Stimulated activated CD8-positive, alpha-beta memory T cell treated with anti-CD3 and anti-CD28 coated beads, Interleukin-7, amount 100 ng/mL, for 1 hour (primary cell): Measurements from ENCODE around the gene WDFY1.

Experiments
- DNase-seq, 2 donors: peaks; one replicate each; pipeline ENCODE4 v3.0.0-alpha.2; 2020; ENCODE audit warnings: low read depth in 2 of 2

The WDFY1 gene

DNA sequence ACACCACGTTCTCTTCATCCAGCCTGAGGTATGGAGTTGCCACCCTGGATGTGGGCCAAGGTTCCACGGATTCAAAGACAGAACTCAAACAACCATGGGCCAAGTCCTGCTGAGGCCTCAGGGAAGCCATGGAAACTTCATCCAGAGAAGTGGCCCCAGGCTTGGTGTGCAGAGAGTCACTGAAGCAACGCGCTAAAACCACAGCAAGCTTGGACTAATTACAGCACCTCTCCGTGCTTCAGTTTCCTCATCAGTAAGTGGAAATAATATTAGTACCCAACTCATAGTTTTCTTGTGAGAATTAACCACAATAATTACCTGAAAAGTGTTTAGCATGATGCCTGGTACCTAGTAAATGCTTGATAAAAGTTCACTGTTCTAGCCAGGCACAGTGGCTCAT, 88.6 kb downstream of the WDFY1 start:
- no peak for DNase-seq

DNA sequence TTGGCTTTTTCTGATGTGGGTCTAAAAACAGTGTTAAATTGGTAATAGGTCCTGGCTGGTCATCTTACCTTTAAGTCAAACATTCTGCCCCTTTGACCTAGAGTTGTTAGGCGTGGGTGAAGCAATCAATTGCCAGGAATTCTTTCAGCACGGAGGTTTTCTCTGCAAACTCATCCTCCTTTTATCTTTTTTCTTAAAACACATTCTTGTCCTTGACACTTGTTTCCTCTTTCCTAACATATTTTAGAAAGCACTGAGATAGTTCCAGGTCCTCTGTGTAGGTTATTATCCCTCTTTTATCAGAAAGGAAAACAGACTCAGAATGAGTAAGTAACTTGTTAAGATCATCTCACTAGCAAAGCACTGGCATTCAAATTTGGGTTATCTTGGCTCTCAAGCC, 89.1 kb downstream of the WDFY1 start:
- no peak for DNase-seq

DNA sequence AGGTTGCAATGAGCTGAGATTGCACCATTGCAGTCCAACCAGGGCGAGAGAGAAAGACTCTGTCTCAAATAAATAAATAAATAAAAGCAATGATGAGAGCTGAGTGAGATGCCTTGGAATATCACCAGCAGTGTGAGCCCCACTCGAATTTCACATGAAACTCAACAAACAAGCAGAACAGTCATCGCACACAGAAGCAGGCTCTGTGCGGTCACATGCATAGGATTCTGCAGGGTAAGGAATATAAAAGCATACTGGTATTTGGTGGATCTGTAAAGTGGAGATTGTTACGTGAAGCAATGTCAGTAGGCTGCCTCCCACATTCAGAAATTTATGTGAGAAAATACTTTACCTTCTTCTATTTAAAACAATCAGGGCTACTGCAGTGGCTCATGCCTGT, 89.7 kb downstream of the WDFY1 start:
- no peak for DNase-seq

DNA sequence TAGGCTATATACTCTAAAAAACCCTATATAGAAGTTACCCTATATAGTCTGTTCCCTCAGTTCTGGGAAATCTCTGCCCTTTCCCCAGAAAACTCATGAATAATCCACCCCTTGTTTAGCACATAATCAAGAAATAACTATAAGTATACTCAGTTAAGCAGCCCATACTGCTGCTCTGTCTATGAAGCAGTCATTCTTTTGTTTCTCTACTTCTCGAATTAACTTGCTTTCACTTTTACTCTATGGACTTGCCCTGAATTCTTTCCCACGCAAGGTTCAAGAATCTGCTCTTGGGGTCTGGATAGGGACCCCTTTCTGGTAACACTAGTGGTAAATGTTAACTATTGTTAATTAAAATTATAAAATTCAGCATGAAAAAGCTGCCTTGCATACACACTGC, 90.4 kb downstream of the WDFY1 start:
- DNase-seq = no peak

DNA sequence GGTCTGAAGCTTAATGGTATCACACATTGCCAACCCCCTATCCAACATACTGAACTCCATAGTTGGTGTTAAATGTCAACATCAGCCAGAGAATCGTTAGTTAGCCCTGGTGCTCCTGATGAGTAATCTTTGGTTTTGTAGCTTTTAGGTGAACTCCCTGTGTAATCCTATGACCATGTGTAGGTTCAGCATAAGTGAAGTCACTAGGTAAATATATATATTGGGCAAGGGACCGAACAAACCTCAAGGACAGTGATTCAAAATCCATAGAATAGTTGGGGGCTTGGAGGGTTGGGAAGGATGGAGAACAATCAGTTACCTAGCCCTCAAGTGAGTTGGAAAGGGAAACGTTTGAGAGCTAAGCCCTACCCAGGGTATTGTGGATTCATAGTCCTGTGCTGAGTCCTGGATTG, 91.7 kb downstream of the WDFY1 start:
- DNase-seq = no peak

DNA sequence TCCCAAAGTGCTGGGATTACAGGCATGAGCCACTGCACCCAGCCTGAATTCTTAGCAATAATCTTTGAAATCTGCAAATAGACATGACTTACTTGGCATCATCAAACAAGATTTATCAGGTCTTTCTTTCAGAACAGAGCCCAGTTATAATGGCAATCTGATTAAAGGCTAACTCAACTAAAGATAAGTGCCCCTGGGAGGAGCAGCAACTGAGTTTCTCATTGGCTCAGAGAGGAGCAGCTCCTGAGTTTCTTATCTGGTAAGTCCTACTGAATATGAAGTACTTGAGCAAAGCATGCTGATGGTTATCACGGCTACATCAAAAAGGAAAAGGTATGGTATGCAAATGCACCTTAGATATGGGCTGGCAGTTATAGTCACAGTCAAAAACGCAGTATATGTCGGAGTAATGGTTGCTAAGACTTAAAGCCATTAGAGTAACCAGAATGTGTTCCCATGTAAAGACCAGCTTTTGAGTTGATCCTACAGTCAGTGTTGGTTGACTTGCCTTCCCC, 92.8 kb downstream of the WDFY1 start:
- no peak for DNase-seq

DNA sequence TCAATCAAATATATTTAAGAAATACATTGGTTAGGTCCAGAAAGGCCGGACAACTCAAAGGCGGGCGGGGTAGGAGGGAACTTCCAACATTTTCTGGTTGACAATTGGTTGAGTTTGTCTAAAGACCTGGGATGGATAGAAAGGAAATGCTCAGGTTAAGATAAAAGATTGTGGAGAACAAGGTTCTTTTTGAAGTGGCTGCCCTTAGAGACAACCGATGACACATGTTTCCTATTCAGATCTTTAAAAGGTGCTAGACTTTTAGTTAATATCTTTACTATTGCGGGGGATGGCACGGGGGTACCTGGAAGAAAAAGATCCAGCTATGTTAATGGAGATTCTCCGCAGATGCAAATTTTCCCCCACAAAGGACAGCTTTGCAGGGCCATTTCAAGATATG, 97.7 kb downstream of the WDFY1 start:
- no peak for DNase-seq

DNA sequence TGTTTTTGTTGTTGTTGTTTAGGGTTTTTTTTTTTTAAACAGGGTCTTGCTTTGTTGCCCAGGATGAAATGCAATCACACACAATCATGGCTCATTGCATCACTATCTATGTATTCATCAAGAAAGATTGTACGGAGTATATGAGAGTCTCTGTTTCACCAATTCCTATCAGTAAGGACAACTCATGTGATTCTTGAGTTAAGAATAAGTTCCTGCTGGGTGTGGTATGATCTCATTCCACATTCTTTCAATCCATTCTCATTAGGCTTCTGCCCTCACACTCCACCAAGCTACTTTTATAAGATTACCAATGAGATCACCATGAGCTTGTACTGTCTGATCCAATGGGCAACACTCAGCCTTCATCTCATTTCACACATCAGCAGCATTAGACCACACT, 98.6 kb downstream of the WDFY1 start:
- no peak for DNase-seq

DNA sequence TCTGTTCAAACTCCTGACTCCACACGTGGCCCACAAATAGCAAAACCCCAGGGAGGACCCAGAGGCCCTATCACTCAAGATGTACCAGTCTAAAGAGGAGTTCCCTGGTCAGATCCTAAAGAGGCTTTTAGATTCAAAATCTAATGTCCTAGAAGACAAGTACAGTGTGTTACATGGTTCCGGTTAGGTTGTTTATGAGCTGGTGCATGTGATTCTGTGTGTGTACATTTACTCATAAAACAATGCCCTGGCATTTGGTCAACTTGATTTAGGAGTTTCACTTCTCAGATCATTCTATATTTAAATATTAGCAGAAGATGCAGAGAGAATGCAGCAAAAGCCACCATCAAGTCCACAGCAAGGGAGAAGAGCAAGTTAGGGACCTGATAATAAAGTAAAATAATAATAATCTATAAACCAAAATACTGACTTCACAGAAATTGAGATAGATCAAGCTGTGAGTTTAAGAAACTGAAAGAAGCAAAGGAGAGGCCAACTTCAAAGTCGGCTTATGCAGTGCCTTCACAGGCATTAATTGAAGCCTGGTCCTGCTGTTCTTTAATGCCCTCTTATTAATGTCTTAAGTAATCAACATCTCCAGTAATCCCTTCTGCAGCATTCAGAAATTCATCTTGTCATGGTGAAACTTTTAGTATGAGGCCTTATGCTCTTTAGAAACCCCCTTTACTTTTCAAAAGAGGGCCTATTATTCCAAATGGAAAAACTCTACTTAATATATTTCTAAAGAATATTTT, 103.5 kb downstream of the WDFY1 start:
- DNase-seq = no peak

DNA sequence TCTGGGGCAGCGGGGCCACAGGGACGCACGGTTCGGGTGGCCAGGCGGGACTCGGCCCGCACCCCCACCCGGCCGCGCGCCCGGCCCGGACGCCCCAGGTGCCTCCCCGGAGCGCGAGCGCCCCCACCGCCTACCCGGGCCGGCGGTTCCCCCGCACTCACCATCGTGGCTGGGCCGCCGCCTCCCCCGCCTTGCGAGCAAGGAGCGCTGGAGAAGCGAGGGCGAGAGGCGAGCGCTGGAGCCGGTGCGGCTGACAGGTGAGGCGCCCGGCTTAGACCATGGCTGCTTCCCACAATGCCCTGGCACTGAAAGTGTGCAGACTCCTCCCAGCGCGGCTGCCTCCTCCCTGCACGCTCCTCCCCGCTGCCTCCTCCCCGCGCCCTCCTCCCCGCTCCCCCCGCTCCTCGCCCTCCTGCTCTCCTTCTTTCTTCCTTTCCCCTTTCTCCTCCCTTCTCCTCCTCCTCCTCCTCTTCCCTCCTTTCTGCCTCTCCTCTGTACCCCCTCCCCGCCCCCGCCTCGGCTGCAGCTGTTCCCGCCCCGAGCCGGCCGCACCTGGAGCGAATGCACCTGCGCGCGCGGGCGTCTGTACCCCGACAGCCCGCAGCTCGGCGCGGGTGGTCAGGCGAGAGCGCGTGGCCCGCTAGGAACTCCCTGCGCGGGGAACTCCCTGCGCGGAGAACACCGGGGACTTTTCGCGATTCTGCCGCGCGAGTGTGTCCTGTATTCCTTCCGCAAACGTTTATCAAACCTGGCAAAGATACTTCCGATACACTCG, 107.7 kb downstream of the WDFY1 start, which contains the start of gene AP1S3:
Gene AP1S3 (minus strand): TSS at position 296 of the 775 bp plus-strand sequence. CDS start 132 bp downstream, at position 164.
- peak; percentile 27 to 45 for DNase-seq

DNA sequence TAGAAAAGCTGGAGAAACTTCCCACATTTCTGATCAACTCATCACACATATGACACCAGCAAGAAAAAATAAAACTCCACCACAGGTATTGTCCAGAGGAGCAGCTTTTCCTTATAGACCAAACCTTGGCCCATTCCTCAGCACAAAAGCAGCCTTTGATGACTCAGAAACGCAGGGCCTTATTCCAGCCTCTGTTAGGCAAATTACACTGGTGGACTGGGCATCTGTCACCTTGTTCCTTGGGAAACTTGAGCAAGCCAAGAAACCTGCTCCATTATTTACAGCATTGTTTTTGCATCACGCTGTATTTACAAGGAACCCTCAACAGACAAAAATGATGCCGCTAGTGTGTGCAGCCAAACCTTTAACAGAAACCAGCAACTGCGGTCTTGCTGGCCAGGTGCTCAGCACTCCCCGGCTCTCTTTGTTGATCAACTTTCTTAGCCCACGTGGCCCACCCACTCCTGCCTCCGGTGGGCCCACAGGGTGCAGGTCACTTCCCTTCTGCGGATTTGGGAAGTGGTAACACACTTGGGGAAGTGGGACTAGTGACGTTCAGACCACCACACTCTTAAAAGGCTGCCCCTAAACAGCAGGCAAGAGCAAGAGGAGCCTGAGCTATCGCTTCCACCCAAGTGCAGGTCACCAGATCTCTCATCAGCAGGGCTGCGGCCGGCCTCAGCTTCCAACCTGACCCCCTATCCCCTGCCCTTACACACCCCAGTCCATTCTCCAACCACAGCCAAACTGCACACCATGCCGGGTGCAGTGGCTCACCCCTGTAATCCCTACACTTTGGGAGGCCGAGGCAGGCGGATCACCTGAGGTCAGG, 109.2 kb downstream of the WDFY1 start:
- DNase-seq = no peak

DNA sequence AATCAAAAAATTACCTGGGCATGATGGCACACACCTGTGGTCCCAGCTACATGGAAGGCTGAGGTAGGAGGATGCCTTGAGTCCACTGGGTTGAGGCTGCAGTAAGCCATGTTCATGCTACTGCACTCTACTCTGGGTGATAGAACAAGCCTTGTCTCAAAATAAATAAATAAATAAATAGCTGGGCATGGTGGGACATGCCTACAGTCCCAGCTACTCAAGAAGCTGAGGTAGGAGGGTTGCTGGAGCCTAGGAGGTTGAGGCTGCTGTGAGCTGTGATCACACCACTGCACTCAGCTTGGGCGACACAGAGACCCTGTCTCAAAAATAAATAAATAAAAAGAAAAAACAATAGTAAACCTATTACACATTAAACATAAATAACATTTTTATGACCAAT, 110.7 kb downstream of the WDFY1 start:
- no peak for DNase-seq

DNA sequence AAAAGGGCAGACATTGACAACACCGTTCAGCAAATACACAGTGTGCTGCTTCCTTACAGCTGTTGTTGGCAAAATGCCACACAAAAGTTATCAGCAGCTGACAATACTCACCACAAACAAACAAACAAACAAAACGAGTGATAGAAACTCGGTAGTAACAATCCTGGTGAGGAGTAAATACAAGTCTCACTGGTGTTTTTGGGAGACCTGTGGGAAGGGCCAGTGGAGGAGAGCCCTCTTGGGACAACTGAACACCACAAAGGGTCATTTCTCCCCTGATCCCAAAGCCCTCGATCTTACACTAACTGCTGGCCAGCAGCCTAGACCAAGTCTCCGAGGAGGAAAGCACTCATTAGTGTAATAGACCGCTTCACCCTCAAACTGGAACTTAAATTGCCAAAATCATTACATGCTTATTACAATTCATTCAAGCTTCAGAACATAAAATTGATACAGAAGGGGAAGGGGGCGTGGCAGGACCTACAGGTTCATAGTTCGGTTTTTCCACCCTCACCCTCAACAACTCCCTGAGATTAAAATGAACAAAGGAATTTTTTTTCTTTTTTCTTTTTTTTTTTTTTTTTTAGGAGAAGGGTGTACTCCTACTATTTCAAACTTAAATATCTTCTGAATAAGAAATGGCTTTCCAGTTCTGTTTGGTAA, 112.8 kb downstream of the WDFY1 start:
- DNase-seq = no peak

DNA sequence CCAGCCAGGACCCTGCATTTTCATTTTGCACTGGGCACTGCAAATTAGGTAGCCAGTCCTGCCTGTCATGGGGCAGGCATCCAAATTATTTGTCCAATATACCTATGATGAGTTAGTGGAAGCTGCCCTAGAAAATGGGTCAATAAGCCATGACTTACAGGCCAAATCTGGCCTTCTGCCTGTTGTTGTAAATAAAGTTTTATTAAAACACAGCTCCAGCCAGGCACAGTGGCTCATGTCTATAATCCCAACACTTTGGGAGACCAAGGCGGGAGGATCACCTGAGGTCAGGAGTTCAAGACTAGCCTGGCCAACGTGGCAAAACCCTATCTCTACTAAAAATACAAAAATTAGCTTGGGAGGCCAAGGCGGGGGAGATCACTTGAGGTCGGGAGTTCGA, 116.0 kb downstream of the WDFY1 start:
- DNase-seq = no peak

DNA sequence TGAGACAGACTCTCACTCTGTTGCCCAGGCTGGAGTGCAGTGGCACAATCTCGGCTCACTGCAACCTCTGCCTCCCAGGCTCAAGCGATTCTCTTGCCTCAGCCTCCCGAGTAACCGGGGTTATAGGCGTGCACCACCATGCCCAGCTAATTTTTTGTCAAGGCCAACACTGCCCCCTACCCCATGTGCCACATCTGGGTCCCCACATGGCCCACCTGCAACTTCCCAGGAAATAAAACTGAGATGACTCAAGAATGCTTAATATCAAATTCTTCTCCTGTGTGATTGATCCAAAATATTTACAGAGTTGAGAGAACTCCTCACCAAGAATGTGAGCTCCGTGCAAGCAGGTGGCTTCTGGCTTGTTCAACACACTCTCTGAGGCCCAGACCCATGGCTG, 116.8 kb downstream of the WDFY1 start:
- no peak for DNase-seq

DNA sequence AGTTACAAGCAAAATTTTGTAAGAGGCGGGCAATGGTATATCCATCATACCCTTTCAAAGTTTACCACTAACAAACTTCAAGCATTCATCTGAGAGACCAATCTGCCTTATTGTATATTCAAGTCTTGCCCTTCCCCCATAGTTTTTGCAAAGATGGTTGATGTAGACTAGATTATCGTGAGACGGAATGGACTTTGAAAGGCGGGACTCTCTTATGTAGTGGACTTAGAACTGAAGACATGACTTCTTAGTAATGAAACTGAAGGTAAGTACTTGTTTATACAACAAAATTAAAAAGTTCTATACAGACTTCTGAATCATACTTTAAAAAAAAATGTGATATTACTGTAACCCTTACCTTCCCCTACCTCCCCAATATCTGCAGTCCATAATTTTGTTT, 118.1 kb downstream of the WDFY1 start:
- no peak for DNase-seq
